ENCODE results near the gene PKP2.

The PKP2 gene

DNA sequence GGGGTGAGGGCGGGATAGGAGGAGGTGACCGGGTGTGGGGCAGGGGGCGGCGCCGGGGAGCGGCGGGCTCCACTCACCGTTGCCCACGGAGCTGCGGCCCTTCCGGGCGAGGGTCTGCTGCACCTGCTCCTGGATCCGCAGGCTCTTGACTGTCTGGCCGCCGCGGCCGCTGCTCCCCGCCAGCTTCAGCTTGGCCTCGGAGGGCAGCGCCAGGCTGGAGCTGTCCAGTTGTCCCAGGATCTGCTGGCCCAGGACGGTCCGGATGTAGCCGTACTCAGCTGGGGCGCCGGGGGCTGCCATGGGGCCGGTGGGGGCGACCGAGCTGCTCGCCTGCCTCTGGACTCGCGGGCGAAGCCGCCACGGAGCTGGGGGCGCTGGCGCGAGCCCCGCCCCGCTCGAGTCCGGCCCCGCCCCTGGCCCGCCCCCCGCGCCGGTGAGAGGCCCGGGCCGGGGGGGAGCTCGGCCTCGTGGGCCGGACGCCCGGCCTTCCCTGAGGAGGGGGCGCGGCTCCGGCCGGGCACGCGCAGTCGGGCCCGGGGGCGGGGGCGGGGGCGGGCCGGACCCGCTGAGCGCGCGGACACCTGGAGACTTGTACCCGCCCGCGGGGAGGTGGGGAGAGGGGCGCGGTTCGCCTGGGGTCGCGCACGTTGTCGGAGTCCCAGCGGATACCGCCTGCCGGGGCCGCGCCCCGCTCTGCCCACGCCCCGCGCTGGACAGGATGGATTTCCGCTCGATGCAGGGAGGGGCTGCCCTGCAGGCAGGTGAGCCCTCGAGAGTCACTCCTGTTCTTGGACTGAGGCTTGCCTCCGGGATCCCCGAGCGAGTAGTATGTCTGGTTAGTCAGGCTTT, at the start of gene PKP2:
Gene PKP2 (minus strand): TSS at position 346 of the 849 bp plus-strand sequence. CDS start 46 bp downstream, at position 300.
- peak; percentile 99 for DNase-seq

DNA sequence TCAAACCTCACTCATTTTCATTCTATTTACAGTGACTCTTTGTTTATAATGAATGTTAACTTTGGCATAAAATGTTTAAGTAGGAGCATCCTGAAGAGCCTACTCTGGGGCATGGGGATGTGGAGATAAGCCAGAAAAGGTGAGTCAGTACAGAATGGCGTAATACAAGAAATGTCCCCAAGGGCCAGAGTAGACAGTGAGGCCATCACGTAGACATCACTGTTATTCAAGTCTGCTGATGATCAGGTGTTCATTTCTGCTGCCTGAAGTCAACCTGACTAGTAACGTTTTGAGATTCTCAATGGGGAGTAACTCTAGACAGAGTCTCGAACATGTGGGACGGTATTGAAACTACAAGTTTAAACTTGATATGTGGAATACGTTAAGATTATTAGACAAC, 47.6 kb upstream of the PKP2 start:
- DNase-seq: no peak

DNA sequence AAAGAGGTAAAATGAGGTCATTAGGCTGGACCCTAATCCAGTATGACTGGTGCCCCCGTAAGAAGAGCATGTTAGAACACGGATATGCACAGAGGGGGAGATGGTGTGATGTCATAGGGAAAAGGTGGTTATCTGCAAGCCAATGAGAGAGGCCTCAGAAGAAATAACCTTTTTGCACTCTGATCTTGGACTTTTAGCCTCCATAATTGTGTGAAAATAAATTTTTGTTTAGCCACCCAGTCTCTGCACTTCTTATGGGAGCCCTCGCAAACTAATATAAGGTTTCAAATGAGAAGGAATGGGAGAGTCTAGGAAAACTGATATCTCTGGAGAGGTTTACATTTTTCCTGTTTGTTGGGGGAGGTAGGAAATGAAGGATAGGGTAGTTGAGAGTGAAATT, 43.2 kb upstream of the PKP2 start:
- no peak for DNase-seq

DNA sequence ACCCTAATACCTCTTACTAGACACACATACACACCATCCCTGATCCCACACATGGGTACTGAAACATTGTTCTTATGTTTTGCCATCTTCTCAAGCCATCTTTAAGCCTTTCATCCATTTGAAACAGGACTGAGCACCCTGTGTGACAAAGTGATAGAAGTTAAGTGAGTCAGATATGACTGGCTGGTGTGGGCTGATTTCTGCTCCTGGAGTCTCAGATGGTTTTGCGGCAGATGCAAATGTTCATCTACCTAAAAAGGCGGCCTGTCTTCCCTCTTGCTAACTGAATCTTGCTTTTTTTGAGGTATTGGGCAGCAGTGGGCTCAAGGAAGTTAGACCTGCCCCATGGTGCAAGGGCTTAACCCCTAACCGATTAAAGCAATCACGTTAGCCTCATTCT, 30.4 kb upstream of the PKP2 start:
- DNase-seq: no peak

GRCh38 chr12:32926356-32926755, 29.8 kb upstream of the PKP2 start:
- DNase-seq: no peak

- DNase-seq: no peak
These were observed 26.1 kb upstream of the PKP2 start for GRCh38 chr12:32922546-32923297.

- no peak for DNase-seq
These were observed 24.8 kb upstream of the PKP2 start for GRCh38 chr12:32921397-32921796.

- DNase-seq: no peak
These were observed 24.0 kb upstream of the PKP2 start for GRCh38 chr12:32920506-32921085.

DNA sequence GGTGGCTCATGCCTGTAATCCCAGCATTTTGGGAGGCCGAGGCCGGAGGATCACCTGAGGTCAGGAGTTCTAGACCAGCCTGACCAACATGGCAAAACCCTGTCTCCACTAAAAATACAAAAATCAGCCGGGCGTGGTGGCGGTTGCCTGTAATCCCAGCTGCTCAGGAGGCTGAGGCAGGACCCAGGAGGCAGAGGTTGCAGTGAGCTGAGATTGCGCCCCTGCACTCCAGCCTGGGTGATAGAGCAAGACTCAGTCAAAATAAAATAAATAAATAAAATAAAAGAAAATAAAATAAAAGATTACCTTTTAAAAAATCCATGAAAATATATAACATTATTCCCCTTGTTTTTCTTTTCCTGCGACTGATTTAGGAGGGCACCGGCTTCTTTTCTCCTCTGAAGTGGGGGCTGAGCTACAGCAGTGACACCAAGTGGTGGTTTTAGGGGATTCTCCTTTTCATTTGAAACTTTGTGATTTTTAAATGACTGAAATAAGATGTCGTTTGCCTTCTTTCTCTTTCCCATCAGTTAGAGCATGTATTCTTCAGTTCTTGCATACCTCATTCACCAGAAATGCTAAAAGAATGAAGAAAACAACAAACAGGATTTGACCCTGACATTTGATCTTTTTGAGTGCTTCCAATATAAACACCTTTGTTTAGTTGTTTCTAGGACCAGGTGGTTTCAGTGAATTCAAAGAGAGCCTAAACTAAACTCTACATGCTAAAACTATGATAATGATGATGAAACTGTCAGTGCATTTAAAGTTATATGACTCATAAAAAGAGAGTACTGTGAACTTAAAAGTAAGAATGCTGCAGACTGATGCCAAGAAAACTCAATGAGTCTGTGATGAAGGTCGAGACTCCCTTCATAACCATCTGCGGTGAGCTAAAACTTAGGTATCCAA, 22.6 kb upstream of the PKP2 start:
- DNase-seq: peak; percentile 55

DNA sequence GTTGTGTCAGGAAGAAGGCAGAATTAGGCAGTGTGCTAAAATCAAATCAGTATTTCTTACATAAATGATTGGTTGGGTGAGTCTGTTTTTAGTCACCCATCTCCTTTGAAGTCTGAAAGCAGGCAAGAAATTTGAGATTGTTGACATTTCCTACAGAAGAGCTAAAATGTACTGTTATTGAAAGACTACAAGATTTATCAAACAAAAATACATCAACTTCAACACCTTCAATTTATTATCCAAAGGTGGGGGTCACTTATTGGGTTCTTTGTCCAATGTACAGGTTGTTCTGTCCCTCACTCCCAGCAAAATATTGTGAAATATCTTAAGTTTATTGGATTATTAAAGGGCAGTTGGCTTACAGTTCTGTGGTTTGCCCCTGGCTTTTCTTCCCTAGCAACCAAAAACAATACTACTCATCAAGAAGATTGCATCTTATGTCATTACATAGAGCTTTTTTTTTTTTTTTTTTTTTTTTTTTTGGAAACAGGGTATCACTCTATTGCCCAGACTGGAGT, 20.6 kb upstream of the PKP2 start:
- DNase-seq: no peak

GRCh38 chr12:32907898-32908476, 11.4 kb upstream of the PKP2 start:
- no peak for DNase-seq

DNA sequence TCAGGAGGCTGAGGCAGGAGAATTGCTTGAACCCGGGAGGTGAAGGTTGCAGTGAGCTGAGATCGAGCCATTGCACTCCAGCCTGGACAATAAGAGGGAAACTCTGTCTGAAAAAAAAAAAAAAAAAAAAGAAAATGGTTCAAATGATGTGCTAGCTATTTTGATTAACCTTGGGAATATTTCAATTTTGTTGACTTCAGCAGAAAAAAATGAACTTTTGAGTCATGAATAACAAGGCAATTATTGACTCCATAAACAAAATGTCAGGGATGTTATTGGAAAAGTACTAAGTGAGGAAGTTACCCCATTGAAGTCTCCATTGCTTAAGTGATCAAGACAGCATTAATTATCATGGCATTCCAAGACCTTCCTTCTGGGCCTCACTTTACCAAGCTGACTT, 10.6 kb upstream of the PKP2 start:
- no peak for DNase-seq

DNA sequence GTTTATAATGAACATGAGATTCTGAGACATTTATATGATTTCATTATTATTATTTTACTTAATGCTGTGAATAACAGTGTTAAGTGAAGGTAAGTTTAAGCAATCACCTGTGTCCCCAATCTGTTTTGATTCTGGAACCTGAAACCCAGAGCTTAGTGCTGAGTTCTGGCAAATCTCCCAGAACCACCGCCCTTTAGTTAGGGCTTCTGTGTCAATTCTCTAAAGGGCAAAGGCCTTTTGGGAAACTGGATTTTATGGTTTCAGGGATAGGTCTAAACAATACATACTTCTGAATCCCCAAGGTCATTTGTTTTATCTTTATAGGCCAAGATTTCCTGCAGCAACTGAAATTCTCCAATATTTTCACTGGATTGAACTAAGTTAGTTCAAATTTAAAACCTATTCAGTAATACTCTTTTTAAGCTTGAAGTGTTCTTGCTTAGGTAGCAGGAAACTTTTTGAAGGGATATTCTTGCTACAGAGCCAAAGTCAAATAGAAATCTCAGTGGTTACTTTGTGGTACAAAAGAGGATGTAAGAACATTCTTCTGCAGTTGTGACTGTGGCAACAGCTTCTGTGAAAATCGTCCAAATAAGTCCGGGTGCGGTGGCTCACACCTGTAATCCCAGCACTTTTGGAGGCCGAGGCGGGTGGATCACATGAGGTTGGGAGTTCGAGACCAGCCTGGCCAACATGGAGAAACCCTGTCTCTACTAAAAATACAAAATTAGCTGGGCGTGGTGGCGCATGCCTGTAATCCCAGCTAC, 10.0 kb upstream of the PKP2 start:
- DNase-seq: no peak

DNA sequence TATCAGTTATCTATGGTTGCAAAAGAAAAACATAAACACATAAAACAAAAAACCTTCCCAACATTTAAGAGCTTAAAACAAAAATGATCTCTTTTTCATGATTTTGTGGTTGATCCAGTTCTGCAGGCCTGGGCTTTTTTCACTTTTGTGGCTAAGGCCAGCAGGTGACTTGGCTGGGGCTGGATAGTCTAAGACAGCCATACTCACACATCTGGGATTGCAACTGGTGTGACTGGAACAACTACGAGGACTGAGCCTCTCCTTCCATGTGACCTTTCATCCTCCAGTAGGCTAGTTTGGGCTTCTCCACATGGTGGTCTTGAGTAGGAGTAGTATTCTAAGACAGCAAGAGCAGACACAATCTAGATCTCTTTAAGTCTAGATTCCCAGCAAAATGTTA, 7.2 kb upstream of the PKP2 start:
- DNase-seq: no peak

DNA sequence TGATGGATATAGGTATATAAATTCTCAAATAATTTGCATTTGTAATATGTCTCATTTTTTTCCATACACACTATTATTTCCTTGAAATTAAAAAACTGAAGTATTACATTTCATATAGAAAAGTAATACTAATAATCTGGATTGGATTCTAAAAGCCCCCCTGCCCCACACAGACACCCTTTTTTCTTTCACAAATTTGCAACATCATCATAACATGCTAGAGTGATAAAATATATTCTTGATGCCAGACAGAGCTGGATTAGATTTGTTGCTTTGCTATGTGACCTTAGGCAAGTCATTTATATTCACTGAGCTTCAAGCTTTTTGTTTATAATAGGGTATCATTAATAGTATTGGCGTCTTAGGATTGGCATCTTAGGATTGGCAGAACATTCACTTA, 6.7 kb upstream of the PKP2 start:
- no peak for DNase-seq

GRCh38 chr12:32902287-32902997, 5.9 kb upstream of the PKP2 start:
- DNase-seq: no peak

GRCh38 chr12:32901553-32901952, 5.0 kb upstream of the PKP2 start:
- DNase-seq: no peak

DNA sequence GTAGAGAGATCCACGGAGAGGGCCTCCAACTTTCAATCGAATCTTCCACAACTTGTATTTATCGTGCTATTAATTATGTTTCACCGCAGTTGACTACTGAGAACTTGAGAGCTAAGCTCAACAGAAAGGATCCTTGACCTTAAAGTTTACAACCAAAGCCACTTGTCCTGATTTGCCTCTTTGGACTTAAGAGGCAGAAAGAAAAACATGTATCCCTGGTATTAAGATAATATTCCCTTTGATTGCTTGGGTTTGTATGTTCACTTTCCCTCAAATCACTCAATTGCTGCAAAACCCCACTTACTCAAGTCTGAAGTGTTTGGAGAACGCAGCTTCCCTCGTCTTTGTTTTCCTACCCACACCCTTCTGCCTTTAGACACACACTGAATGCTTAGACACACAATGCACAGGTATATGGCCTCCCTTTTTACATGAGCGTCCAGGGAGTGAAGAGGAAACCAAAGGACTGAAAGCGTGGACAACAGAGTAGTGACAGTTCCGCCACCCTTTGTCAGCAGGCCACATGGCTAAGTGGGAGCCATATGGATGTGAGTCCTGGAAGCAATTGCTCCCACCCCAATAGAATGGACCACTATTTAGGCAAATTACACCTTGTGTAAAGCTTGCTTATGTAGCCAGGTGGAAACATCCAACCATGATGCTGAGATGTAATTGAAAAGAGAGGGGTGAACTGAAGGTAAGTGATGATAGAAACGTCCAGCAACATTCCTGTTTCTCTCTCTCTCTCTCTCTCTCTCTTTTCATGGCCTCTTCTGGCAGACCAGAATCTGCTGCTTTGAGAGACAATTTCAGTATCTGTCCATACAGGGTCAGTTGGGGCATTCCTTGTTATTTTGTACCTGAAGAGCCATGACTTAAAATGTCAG, 1.4 kb upstream of the PKP2 start:
- DNase-seq: peak; percentile 57

DNA sequence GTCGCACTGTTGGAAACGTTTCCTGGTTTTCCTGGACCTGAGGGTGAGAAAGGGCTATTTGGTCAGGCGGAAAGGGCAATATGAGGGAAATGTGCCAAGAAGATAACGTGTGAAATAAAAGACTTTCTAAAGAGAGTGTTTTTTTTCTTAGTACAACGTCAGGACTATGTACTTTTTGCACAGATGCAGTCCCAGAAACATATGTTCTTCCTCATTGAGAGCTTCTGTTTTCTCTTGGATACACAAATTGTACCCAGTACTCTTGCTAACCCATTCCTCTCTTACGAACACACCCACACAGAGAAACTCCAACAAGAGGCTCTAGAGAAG, 669 bp upstream of the PKP2 start:
- DNase-seq: no peak

All from NCI-H146 (cell line).